T-helper 2 cell (primary cell): Measurements from ENCODE around the gene NKX2-2.

Experiments used
- DNase-seq, 5 experiments: peaks; one replicate each; pipeline versions ENCODE4 v3.0.0 to v3.0.0-alpha.2; 2012 to 2022

Gene NKX2-2

GRCh38 chr20:21521596-21522480 lies 8.0 kb upstream of the NKX2-2 start:
- no peak for DNase-seq

GRCh38 chr20:21520702-21521595 lies 7.1 kb upstream of the NKX2-2 start:
- no peak for DNase-seq

- no peak for DNase-seq
These were observed 5.3 kb upstream of the NKX2-2 start for GRCh38 chr20:21519136-21519584.

- DNase-seq: no peak
These were observed 4.6 kb upstream of the NKX2-2 start for GRCh38 chr20:21518292-21518991.

- no peak for DNase-seq
These were observed 3.9 kb upstream of the NKX2-2 start for GRCh38 chr20:21517566-21518277.

GRCh38 chr20:21516861-21517565 lies 3.1 kb upstream of the NKX2-2 start:
- no peak for DNase-seq

- no peak for DNase-seq
These were observed 2.3 kb upstream of the NKX2-2 start for GRCh38 chr20:21516180-21516567.

- DNase-seq: no peak
These were observed 1.7 kb upstream of the NKX2-2 start for GRCh38 chr20:21515300-21516179.

- DNase-seq: no peak
These were observed 838 bp upstream of the NKX2-2 start for GRCh38 chr20:21514553-21515251.

- DNase-seq: peak in 1 of 5 experiments; percentile 38
These were observed 642 bp downstream of the NKX2-2 start for GRCh38 chr20:21513181-21513663.

- no peak for DNase-seq
These were observed 1.2 kb downstream of the NKX2-2 start for GRCh38 chr20:21512634-21513180.

- peak in 1 of 5 experiments; percentile 43 for DNase-seq
These were observed 1.8 kb downstream of the NKX2-2 start for GRCh38 chr20:21511850-21512633.

GRCh38 chr20:21511485-21511849 lies 2.4 kb downstream of the NKX2-2 start:
- no peak for DNase-seq

- no peak for DNase-seq
These were observed 3.2 kb downstream of the NKX2-2 start for GRCh38 chr20:21510414-21511384.

GRCh38 chr20:21509597-21510371 lies 4.1 kb downstream of the NKX2-2 start:
- no peak for DNase-seq

GRCh38 chr20:21509079-21509596 lies 4.7 kb downstream of the NKX2-2 start:
- DNase-seq: no peak
